HepG2 (cell line): ENCODE data around the gene HTRA3. TPM values are rescaled to one million over a fixed set of nuclear protein-coding genes. Genes with fewer than 3 reads are reported as not detected.

Experiments
- ATAC-seq: fragments of 200-7000 bp; cut with Tn5 transposase; 3 replicates; pipeline ENCODE4 v1.9.1; 2020; ENCODE audit warnings: mild to moderate bottlenecking, moderate library complexity
- BruUV-seq: library from RNA; stranded (reverse); fragments of 400-500 nt; replicated peaks from 2 replicates; lab custom pipeline; 2021; lab: Mats Ljungman, UMichigan
- CTCF ChIA-PET: fragments of 300-600 bp; formaldehyde crosslinking; extraction: SDS; loops from one replicate; lab custom pipeline; 2021; ENCODE audit warnings: low total read pairs, inconsistent platforms, low intra/inter-chr PET ratio; lab: Yijun Ruan, JAX
- POLR2A ChIA-PET: fragments of 350-600 bp; sonication (Branson Sonifier 250); formaldehyde crosslinking; loops from one replicate; lab custom pipeline; 2020; ENCODE audit warnings: antibody characterized with exemption, inconsistent platforms; lab: Yijun Ruan, JAX
- DNase-seq: peaks from one replicate; pipeline ENCODE4 v3.0.0-alpha.2; 2015; ENCODE audit warnings: low spot score
- FAIRE-seq: peaks from 3 replicates; lab custom pipeline; 2011; peaks lifted over from hg19 to GRCh38; lab: Jason Lieb, UNC
- H2AFZ ChIP-seq: one replicate; pipeline ENCODE4 v1.6.1; 2011; ENCODE audit warnings: low read length, inconsistent platforms
- H3K27ac ChIP-seq: fragments of 300-600 bp; 3 replicates; pipeline ENCODE4 v1.8.0; 2011; ENCODE audit warnings: mixed run types, mild to moderate bottlenecking, mixed read lengths, low read length, inconsistent platforms; ENCODE audit not compliant: insufficient read depth; ENCODE audit errors: extremely low read length
- H3K27me3 ChIP-seq, 2 experiments: fragments of 200-600 bp in 1 of 2; 2 replicates in 1 of 2; 3 replicates in 1 of 2; pipeline versions ENCODE4 v1.6.0 to v1.8.0; 2011; ENCODE audit warnings: low read length in 2 of 2, mild to moderate bottlenecking in 2 of 2, moderate library complexity in 2 of 2, inconsistent platforms in 1 of 2; ENCODE audit not compliant: insufficient read depth in 2 of 2, control insufficient read depth in 1 of 2
- H3K36me3 ChIP-seq, 2 experiments: fragments of 200-600 bp in 1 of 2; replicated peaks in 1 of 2; 2 replicates in 1 of 2; 3 replicates in 1 of 2; pipeline versions ENCODE4 v1.5.1 to v1.8.0; 2011; ENCODE audit warnings: low read length in 2 of 2, inconsistent platforms in 1 of 2; ENCODE audit not compliant: insufficient read depth in 2 of 2, control insufficient read depth in 1 of 2
- H3K4me1 ChIP-seq: 2 replicates; pipeline ENCODE4 v1.5.1; 2012; ENCODE audit warnings: low read length, inconsistent platforms; ENCODE audit not compliant: insufficient read depth
- H3K4me2 ChIP-seq: 2 replicates; pipeline ENCODE4 v1.6.0; 2011; ENCODE audit warnings: low read depth, low read length, inconsistent platforms
- H3K4me3 ChIP-seq, 3 experiments: fragments of 200-600 bp in 1 of 3; sonication (generic), shearing (Covaris generic) in 1 of 3; replicated peaks in 1 of 3; 2 replicates each; pipeline ENCODE4 v1.5.1; 2011 to 2016; ENCODE audit warnings: low read length in 3 of 3, inconsistent platforms in 2 of 3, low read depth in 2 of 3, mild to moderate bottlenecking in 2 of 3, control low read depth in 1 of 3, mixed read lengths in 1 of 3; ENCODE audit not compliant: insufficient read depth in 1 of 3
- H3K79me2 ChIP-seq: one replicate; pipeline ENCODE4 v1.6.1; 2011; ENCODE audit warnings: low read length, inconsistent platforms; ENCODE audit not compliant: insufficient read depth
- H3K9ac ChIP-seq: 2 replicates; pipeline ENCODE4 v1.6.0; 2011; ENCODE audit warnings: mild to moderate bottlenecking, low read depth, low read length, inconsistent platforms; ENCODE audit not compliant: insufficient read depth
- H3K9me3 ChIP-seq: 2 replicates; pipeline ENCODE4 v1.5.1; 2012; ENCODE audit warnings: mild to moderate bottlenecking, low read length
- H4K20me1 ChIP-seq: 2 replicates; pipeline ENCODE4 v1.6.0; 2011; ENCODE audit warnings: inconsistent platforms, mild to moderate bottlenecking, low read length, moderate library complexity; ENCODE audit not compliant: insufficient read depth
- ATF7-NPFF ChIP-seq: sonication (generic); formaldehyde crosslinking; IDR thresholded peaks from 2 replicates; pipeline ENCODE4 v1.8.1; 2023; ENCODE audit warnings: mild to moderate bottlenecking, low read depth, missing genetic modification reagents, moderate library complexity
- CEBPG ChIP-seq: IDR thresholded peaks from 2 replicates; pipeline ENCODE4 v1.6.1; 2016
- CREM ChIP-seq, 2 experiments: sonication (generic) in 1 of 2; formaldehyde crosslinking in 1 of 2; IDR thresholded peaks; 2 replicates each; pipeline versions ENCODE4 v1.4.0 to v1.6.1; 2016 to 2020; ENCODE audit warnings: antibody characterized with exemption in 1 of 2, mild to moderate bottlenecking in 1 of 2, missing genetic modification reagents in 1 of 2
- DR1 ChIP-seq: sonication (generic); formaldehyde crosslinking; IDR thresholded peaks from 2 replicates; pipeline ENCODE4 v1.8.0; 2021; ENCODE audit warnings: mild to moderate bottlenecking, missing genetic modification reagents, inconsistent platforms
- MLLT10 ChIP-seq: sonication (generic); formaldehyde crosslinking; IDR thresholded peaks from 2 replicates; pipeline ENCODE4 v1.4.0; 2020; ENCODE audit warnings: missing genetic modification reagents
- PCBP1 ChIP-seq: fragments of 200-400 bp; formaldehyde crosslinking; IDR thresholded peaks from 2 replicates; pipeline ENCODE4 v1.6.1; 2017; ENCODE audit warnings: mild to moderate bottlenecking, low read depth, low read length, borderline replicate concordance
- SKI ChIP-seq: fragments of 450-650 bp; IDR thresholded peaks from one replicate; pipeline ENCODE4 v1.6.1; 2018; ENCODE audit warnings: mild to moderate bottlenecking; ENCODE audit not compliant: partially characterized antibody
- SMC3 ChIP-seq: IDR thresholded peaks from 2 replicates; pipeline ENCODE4 v1.6.1; 2011; ENCODE audit warnings: low read length, improper control_type of control experiment
- SNAPC5 ChIP-seq: sonication (generic); formaldehyde crosslinking; IDR thresholded peaks from 2 replicates; pipeline ENCODE4 v1.8.1; 2023; ENCODE audit warnings: mild to moderate bottlenecking, missing genetic modification reagents, borderline replicate concordance
- WIZ ChIP-seq: sonication (generic); formaldehyde crosslinking; IDR thresholded peaks from 2 replicates; pipeline ENCODE4 v1.5.1; 2020; ENCODE audit warnings: mild to moderate bottlenecking, missing genetic modification reagents
- ZFX ChIP-seq: sonication (generic); formaldehyde crosslinking; IDR thresholded peaks from 2 replicates; pipeline ENCODE4 v1.4.0; 2020; ENCODE audit warnings: mild to moderate bottlenecking, low read depth, missing genetic modification reagents, moderate library complexity
- ZNF124 ChIP-seq: sonication (generic); formaldehyde crosslinking; IDR thresholded peaks from 2 replicates; pipeline ENCODE4 v1.4.0; 2020; ENCODE audit warnings: missing genetic modification reagents
- ZNF30 ChIP-seq: sonication (generic); formaldehyde crosslinking; IDR thresholded peaks from 2 replicates; pipeline ENCODE4 v1.5.0; 2020; ENCODE audit warnings: mild to moderate bottlenecking, missing genetic modification reagents
- ZNF562 ChIP-seq: sonication (generic); formaldehyde crosslinking; IDR thresholded peaks from 2 replicates; pipeline ENCODE4 v1.8.0; 2022; ENCODE audit warnings: missing genetic modification reagents, borderline replicate concordance
- ZNF792 ChIP-seq: IDR thresholded peaks from 2 replicates; pipeline ENCODE4 v1.6.1; 2016
- WGBS: methylation state at CpG from one replicate; pipeline ENCODE4 v1.1.6; 2017; ENCODE audit warnings: low lambda C conversion rate; 5-methylcytosine and 5-hydroxymethylcytosine counted together
- in situ Hi-C: cut with HindIII; loops from 2 replicates; pipeline ENCODE4 v1.10.0; 2017; ENCODE audit warnings: low pct_unique_long_range_greater_than_20kb; ENCODE audit not compliant: extremely low pct_ligation_motif_present
- intact Hi-C: fragments of 100-400 bp; cut with micrococcal nuclease; formaldehyde crosslinking; loops from one replicate; pipeline ENCODE4 v1.10.0; 2022; ENCODE audit not compliant: unreplicated experiment
- polyA plus RNA-seq, 8 experiments: library from polyadenylated mRNA; depleted of rRNA in 3 of 8; stranded (reverse) in 7 of 8; unstranded in 1 of 8; fragments of >200 nt; fragmentation: Illumina TruSeq in 4 of 8; extraction: Trizol in 4 of 8; gene quantifications; 2 replicates each; pipeline versions ENCODE4 v1.2.1 to v1.2.3, GENCODE V29; 2011 to 2016; ENCODE audit warnings: low read depth in 4 of 8, missing spikeins in 1 of 8, mixed read lengths in 1 of 8; ENCODE audit not compliant: insufficient read depth in 1 of 8
- total RNA-seq, 5 experiments: library from RNA; depleted of rRNA; stranded (reverse); fragments of >200 nt; fragmentation: Illumina TruSeq; extraction: Trizol; gene quantifications; 2 replicates each; pipeline ENCODE4 v1.2.3, GENCODE V29; 2016; ENCODE audit warnings: low read depth in 1 of 5
- TF ChIP-seq, protein P1 (sequence below): sonication (generic); formaldehyde crosslinking; IDR thresholded peaks from 2 replicates; pipeline ENCODE4 v1.8.1; 2023; ENCODE audit warnings: mild to moderate bottlenecking, inconsistent platforms, moderate library complexity, missing genetic modification reagents, borderline replicate concordance

Gene HTRA3
- total and polyA plus RNA-seq, 2 of the 13 experiments (the other 11 are each of a cell fraction or from before 2014, with no cell fraction given) = 0.17 TPM; not detected in 1

- Histone ChIP-seq H3K9ac (no peak overlapping the region), H2AFZ (no peak overlapping the region), H4K20me1 (no peaks in the 10 kb centered on the region), H3K4me3 (no peak overlapping the region), H3K27me3 (peaks cover 1 to 30% of the 10 kb centered on the region in 2 experiments; a peak in 4 of 5 replicates), H3K9me3 (no peaks in the 10 kb centered on the region), H3K4me2 (no peak overlapping the region), H3K36me3 (no peaks in the 10 kb centered on the region), H3K79me2 (no peaks in the 10 kb centered on the region), H3K27ac (no peak overlapping the region), H3K4me1 (peaks cover 17% of the 10 kb centered on the region)
- CTCF ChIA-PET = no interaction called here
- 35% methylated on average over 7 of the region's 7 CpGs for WGBS
- POLR2A ChIA-PET = no interaction called here
- TF ChIP-seq CREM (IDR thresholded peaks at IDR 0.05) (no peak), CREM (CRISPR knock-in tag; IDR thresholded peaks at IDR 0.05) (no peak), MLLT10 (CRISPR knock-in tag) (no peak), ZFX (no peak), ZNF792 (CRISPR knock-in tag) (no peak), ZNF30 (CRISPR knock-in tag) (no peak), DR1 (CRISPR knock-in tag) (no peak), SMC3 (no peak), WIZ (no peak), ZNF124 (no peak), SKI (no peak), PCBP1 (no peak), CEBPG (CRISPR knock-in tag) (no peak), SNAPC5 (no peak), ATF7-NPFF (CRISPR knock-in tag) (no peak), ZNF562 (CRISPR knock-in tag) (no peak)
- TF ChIP-seq, protein P1, sequence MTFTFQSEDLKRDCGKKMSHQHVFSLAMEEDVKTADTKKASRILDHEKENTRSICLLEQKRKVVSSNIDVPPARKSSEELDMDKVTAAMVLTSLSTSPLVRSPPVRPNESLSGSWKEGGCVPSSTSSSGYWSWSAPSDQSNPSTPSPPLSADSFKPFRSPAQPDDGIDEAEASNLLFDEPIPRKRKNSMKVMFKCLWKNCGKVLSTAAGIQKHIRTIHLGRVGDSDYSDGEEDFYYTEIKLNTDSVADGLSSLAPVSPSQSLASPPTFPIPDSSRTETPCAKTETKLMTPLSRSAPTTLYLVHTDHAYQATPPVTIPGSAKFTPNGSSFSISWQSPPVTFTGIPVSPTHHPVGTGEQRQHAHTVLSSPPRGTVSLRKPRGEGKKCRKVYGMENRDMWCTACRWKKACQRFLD (CRISPR knock-in tag) = no peak
- no peak for DNase-seq
- intact Hi-C loops (no loop called here), in situ Hi-C loops (no loop called here)
- ATAC-seq = no peak
- no TSS peak for BruUV-seq
- FAIRE-seq = no peak
Observed at GRCh38 chr4:8318509-8318908, 49.0 kb downstream of the HTRA3 start.
